GM12801 (cell line): ENCODE measurements around the gene PRPH2.

Source experiments
- TF ChIP-seq, protein P1 (sequence below): IDR thresholded peaks from one replicate; pipeline ENCODE4 v1.5.1; 2011; ENCODE audit warnings: control low read depth; ENCODE audit not compliant: insufficient read length; ENCODE audit errors: extremely low read depth

PRPH2 gene

GRCh38 chr6:42694586-42694985, 27.8 kb downstream of the PRPH2 start:
- TF ChIP-seq, protein P1, sequence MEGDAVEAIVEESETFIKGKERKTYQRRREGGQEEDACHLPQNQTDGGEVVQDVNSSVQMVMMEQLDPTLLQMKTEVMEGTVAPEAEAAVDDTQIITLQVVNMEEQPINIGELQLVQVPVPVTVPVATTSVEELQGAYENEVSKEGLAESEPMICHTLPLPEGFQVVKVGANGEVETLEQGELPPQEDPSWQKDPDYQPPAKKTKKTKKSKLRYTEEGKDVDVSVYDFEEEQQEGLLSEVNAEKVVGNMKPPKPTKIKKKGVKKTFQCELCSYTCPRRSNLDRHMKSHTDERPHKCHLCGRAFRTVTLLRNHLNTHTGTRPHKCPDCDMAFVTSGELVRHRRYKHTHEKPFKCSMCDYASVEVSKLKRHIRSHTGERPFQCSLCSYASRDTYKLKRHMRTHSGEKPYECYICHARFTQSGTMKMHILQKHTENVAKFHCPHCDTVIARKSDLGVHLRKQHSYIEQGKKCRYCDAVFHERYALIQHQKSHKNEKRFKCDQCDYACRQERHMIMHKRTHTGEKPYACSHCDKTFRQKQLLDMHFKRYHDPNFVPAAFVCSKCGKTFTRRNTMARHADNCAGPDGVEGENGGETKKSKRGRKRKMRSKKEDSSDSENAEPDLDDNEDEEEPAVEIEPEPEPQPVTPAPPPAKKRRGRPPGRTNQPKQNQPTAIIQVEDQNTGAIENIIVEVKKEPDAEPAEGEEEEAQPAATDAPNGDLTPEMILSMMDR, result no peak

DNA sequence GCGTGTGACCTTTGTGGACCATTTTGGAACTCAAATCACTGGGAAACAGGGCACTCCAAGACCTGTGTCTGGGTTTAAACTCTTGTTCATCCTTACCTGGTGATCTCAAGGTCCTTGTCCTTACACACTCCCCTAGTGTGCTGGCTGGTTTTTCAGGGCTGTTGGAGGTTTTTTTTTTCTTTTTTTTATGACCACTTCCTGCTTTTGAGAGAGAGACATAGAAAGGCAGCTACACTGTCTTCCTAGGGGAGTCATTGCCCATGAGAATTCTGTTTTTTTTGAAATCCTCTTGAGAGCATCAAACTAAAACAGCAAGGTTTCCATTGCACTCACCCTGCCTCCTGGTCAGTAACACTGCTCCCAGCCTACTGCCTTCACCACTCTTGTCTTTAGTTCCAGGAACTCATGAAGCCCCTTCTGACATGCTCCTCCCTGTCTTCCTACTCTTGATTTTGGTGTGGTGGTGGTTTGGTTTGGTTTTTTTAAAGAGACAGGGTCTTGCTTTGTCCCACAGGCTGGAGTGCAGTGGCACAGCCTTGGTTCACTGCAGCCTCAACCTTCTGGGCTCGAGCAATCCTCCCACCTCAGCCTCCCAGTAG, 28.6 kb downstream of the PRPH2 start:
- TF ChIP-seq, protein P1, result no peak

DNA sequence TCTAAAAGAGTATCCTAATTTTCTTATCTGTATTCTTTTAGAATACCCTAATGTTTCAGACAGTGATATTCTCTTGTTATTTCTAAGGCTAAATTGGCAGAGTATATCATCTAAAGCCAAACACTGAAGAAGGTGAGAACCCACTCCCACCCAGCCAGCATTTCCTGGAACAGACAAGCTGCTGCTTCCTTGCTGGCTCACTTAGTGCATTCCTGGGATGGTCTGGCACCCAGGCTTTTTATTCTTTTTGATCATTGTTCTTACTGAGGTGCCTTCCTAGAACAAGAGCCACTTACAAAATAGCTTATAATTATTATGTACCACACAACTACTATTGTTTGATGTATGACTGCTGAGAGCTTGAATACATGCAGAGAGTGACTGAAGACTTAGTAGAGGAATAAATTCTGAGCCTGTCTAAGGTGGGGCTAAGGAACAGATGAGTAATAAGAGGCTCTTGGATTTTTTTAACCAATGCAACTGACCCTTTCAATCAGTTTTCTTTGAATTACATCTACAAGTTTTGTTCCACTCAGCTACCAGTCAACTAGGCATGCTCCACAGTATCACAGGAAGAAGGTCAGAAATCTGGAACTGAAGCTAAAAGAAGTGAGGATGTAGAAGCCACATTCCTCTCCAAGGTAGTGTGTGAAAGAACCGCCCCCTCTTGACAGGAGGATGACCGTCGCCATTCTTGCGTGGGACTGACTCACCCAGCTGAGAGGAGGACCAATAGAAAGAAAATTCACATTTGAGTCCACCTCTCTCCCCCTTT, 30.1 kb downstream of the PRPH2 start:
- TF ChIP-seq, protein P1, result no peak

DNA sequence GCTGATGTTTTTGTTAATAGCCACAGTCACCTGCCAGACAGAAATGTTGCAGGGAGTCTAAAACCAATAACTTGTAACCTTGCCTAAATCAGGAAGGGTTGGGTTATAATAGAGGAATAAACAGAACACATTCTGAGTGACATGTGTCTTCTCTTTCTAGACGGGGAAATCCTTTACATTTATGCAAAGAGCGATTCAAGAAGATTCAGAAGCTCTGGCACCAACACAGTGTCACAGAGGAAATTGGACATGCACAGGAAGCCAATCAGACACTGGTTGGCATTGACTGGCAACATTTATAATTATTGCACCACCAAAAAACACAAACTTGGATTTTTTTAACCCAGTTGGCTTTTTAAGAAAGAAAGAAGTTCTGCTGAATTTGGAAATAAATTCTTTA, 31.5 kb downstream of the PRPH2 start:
- TF ChIP-seq, protein P1, result no peak

- TF ChIP-seq, protein P1, result no peak
These were observed 32.2 kb downstream of the PRPH2 start for GRCh38 chr6:42690151-42690702.

DNA sequence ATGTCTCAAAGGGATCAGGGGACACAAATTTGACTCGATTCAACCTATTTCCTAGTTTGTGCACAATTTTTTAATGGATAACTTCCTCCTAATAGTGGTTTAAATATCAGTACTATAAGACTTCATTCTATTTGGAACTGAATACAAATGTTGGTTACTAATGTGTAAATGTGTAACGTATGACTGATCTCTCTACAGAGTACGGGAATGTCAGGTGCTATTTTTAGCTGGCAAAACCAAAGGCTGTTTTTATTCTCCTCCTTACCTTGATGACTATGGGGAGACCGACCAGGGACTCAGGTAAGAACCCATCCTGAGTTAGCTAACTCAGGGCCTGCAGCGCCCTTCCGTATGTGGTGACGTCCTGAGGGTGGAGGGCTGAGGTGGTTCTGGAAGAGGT, 33.0 kb downstream of the PRPH2 start:
- TF ChIP-seq, protein P1, result no peak

DNA sequence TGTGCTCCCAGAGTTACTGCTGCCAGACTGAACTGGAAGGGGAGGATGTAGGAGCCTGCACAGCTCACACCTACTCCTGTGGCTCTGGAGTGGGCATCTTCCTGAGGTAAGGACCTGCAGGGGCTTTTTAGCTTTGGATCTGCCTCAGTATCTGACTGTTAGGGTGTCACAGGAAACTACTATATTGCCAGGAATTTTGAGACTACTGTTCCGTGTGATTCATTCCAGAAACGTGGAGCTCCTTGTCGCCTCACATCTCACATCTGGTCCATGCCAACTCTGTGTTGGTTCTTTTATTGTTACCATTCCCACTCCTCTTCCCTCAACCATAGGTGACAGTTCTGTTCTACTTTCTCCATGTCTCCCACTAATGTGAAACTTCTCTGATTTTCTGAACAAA, 34.1 kb downstream of the PRPH2 start:
- TF ChIP-seq, protein P1, result no peak
